Type B pancreatic cell (in vitro differentiated cells): Measurements from ENCODE around the gene CD55. TPM values are rescaled to one million over a fixed set of nuclear protein-coding genes. Genes with fewer than 3 reads are reported as not detected.

Source experiments
- DNase-seq: peaks from one replicate; pipeline ENCODE4 v3.0.0; 2021; ENCODE audit warnings: mixed read lengths; ENCODE audit not compliant: unreplicated experiment; ENCODE audit errors: extremely low spot score
- H3K27ac Mint-ChIP-seq: 2 replicates; pipeline ENCODE4 v1.8.0; 2021; ENCODE audit warnings: mild to moderate bottlenecking, mixed read lengths
- H3K27me3 Mint-ChIP-seq: 2 replicates; pipeline ENCODE4 v1.8.0; 2021; ENCODE audit warnings: mixed read lengths
- H3K36me3 Mint-ChIP-seq: 2 replicates; pipeline ENCODE4 v1.8.0; 2021; ENCODE audit warnings: mixed read lengths
- H3K4me1 Mint-ChIP-seq: one replicate; pipeline ENCODE4 v1.8.0; 2021; ENCODE audit warnings: mixed read lengths; ENCODE audit not compliant: unreplicated experiment
- H3K4me3 Mint-ChIP-seq: 2 replicates; pipeline ENCODE4 v1.8.0; 2021; ENCODE audit warnings: mild to moderate bottlenecking, mixed read lengths
- H3K9me3 Mint-ChIP-seq: 2 replicates; pipeline ENCODE4 v1.8.0; 2021; ENCODE audit warnings: mixed read lengths
- CTCF ChIP-seq: fragments of 200-600 bp; sonication (generic); conservative IDR thresholded peaks from 2 replicates; pipeline ENCODE4 v1.5.0; 2021; ENCODE audit warnings: antibody characterized with exemption, mild to moderate bottlenecking
- long read RNA-seq: library from polyadenylated mRNA; unstranded; transcript quantifications from one replicate; pipeline ENCODE4 v2.0.0, GENCODE V29; 2020
- total RNA-seq: library from RNA; stranded (reverse); gene quantifications from 2 replicates; pipeline ENCODE4 v1.2.1, GENCODE V29; 2021; ENCODE audit warnings: low replicate concordance

The CD55 gene
- 60.0 and 292 TPM in 2 replicates for total RNA-seq
- long read RNA-seq, transcript CD55-203 (10 exons, 1,691 nt), result minor isoform, 30 of 1,247 reads
- long read RNA-seq, transcript CD55-204 (10 exons, 2,892 nt), result major isoform, 977 of 1,247 reads
- long read RNA-seq, transcript CD55-201 (11 exons, 2,220 nt), result minor isoform, 28 of 1,247 reads
- long read RNA-seq, partial matches to known transcripts, result 42 of 1,247 reads
- long read RNA-seq, other reads (novel, unspliced or antisense), result 170 of 1,247 reads

- H3K27ac Mint-ChIP-seq, result peak within 1 kb of the TSS; percentile 100
- peaks cover 3% of the 10 kb centered on the region for H3K36me3 Mint-ChIP-seq
- H3K27me3 Mint-ChIP-seq, result peaks cover 11% of the 10 kb centered on the region
- peaks cover 13% of the 10 kb centered on the region for H3K4me1 Mint-ChIP-seq
- H3K4me3 Mint-ChIP-seq, result peak within 1 kb of the TSS; percentile 97
- DNase-seq, result peak; percentile 90
- peak; percentile 44 for TF ChIP-seq CTCF
- no peaks in the 10 kb centered on the region for H3K9me3 Mint-ChIP-seq
Observed at GRCh38 chr1:207321079-207321789, at the start of gene CD55. TSS of gene CD55 (plus strand) at chr1:207321678. CDS start at chr1:207321766, 88 bp downstream.

DNA sequence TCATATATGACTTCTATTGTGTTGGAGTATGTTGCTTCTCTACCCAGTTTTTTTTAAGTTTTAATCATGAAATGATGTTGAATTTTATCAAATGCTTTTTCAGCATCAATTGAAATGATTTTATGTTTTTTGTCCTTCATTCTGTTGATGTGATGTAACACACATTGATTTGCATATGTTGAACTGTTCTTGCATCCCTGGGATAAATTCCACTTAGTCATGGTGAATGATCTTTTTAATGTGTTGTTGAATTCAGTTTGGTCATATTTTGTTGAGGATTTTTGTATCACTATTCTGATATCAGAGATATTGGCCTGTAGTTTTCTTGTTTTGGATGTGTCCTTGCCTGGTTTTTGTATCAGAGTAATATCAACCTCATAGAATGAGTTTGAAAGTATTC, 46.6 kb upstream of the CD55 start:
- H3K4me3 Mint-ChIP-seq, result no peak overlapping the region
- H3K4me1 Mint-ChIP-seq, result no peaks in the 10 kb centered on the region
- no peak for TF ChIP-seq CTCF
- H3K9me3 Mint-ChIP-seq, result peaks cover 11% of the 10 kb centered on the region
- DNase-seq, result no peak
- no peak overlapping the region for H3K27ac Mint-ChIP-seq
- H3K36me3 Mint-ChIP-seq, result no peaks in the 10 kb centered on the region
- H3K27me3 Mint-ChIP-seq, result peaks cover 10% of the 10 kb centered on the region

- Mint-ChIP-seq H3K9me3 (peaks cover 18% of the 10 kb centered on the region), H3K36me3 (no peaks in the 10 kb centered on the region), H3K4me1 (no peaks in the 10 kb centered on the region), H3K27ac (no peak overlapping the region), H3K4me3 (no peak overlapping the region), H3K27me3 (peaks cover 6% of the 10 kb centered on the region)
- TF ChIP-seq CTCF, result no peak
- no peak for DNase-seq
Observed at GRCh38 chr1:207276465-207276864, 45.0 kb upstream of the CD55 start.

- H3K36me3 Mint-ChIP-seq, result peaks cover 4% of the 10 kb centered on the region
- H3K9me3 Mint-ChIP-seq, result peaks cover 18% of the 10 kb centered on the region
- peaks cover 5% of the 10 kb centered on the region for H3K4me1 Mint-ChIP-seq
- peaks cover 6% of the 10 kb centered on the region for H3K27me3 Mint-ChIP-seq
- H3K27ac Mint-ChIP-seq, result no peak overlapping the region
- no peak overlapping the region for H3K4me3 Mint-ChIP-seq
- no peak for TF ChIP-seq CTCF
- DNase-seq, result no peak
Observed at GRCh38 chr1:207277241-207277640, 44.2 kb upstream of the CD55 start.

DNA sequence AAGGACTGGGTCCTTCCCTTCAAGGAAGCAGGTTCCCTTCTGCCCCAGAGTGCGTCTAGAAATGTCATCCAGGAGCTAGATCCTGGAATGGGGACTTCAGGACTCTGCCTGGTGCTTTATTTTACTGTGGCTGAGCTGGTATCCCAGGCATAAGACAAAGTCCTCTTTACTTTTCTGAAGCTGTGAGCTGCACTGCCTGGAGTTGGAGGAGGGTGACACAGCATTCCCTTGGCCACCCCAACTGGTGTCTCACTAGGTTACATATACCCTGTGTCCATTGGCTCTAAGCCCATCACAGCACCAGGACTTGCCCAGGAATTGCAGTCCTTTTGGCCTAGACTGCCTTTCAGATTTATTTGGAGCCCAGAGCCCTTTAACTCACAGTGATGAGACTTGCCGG, 41.8 kb upstream of the CD55 start:
- peaks cover 12% of the 10 kb centered on the region for H3K4me1 Mint-ChIP-seq

More for the DNA sequence above, 41.8 kb upstream of the CD55 start:
- Mint-ChIP-seq H3K9me3 (peaks cover 13% of the 10 kb centered on the region), H3K27me3 (peaks cover 6% of the 10 kb centered on the region), H3K4me3 (no peak overlapping the region), H3K36me3 (peaks cover 4% of the 10 kb centered on the region), H3K27ac (no peak overlapping the region)
- TF ChIP-seq CTCF, result no peak
- DNase-seq, result no peak
